GM23248 (cell line): ENCODE data around the gene MRTFA.

Experiments
- EZH2 ChIP-seq: fragments of 200-600 bp; sonication (generic); IDR thresholded peaks from 2 replicates; pipeline ENCODE4 v1.6.1; 2018; ENCODE audit warnings: antibody characterized with exemption, mild to moderate bottlenecking; ENCODE audit not compliant: insufficient read depth, poor library complexity, severe bottlenecking
- EZH2phosphoT487 ChIP-seq: fragments of 200-600 bp; sonication (generic); IDR thresholded peaks from 2 replicates; pipeline ENCODE4 v1.6.1; 2018; ENCODE audit warnings: antibody characterized with exemption, moderate library complexity, mild to moderate bottlenecking, low read depth; ENCODE audit not compliant: insufficient read depth

- no peak for TF ChIP-seq EZH2
- TF ChIP-seq EZH2phosphoT487, result no peak
These were observed 38.7 kb downstream of the MRTFA start for GRCh38 chr22:40597526-40598430.
